ENCODE results near the gene KIF20A. TPM values are rescaled to one million over a fixed set of nuclear protein-coding genes. Genes with fewer than 3 reads are reported as not detected.

The KIF20A gene
- total RNA-seq, 1 experiment from 2014 or later, result 88.6 TPM

- Histone ChIP-seq H3K4me3 (no peak overlapping the region), H3K4me2 (no peak overlapping the region), H3F3A (ENCODE audit: insufficient read depth, low read depth) (no peaks in the 10 kb centered on the region), H3K27me3 (ENCODE audit: insufficient read depth, low read depth) (no peaks in the 10 kb centered on the region), H3K27ac (no peak overlapping the region), H3K36me3 (ENCODE audit: low read depth) (peaks cover 27% of the 10 kb centered on the region; the same call in 1 of the 2 replicates), H3K9me3 (ENCODE audit: insufficient read depth, low read depth) (no peaks in the 10 kb centered on the region), H4K20me1 (ENCODE audit: insufficient read depth) (0 out of 2 replicates have a peak, but pooled peaks cover 3% of the 10 kb centered on the region), H2AFZ (no peak overlapping the region), H3K79me2 (ENCODE audit: low read depth) (peaks cover 31% of the 10 kb centered on the region), H3K9me2 (ENCODE audit: insufficient read depth) (no peaks in the 10 kb centered on the region), H3K4me1 (replicated peaks; ENCODE audit: insufficient read depth) (peaks cover 10% of the 10 kb centered on the region)
- intact Hi-C loops (cut with micrococcal nuclease; ENCODE audit: unreplicated experiment), result loop anchor here (10.0 kb wide), 1 partner anchor 362 kb away; the partner anchor contains the start of gene ETF1
- CTCF ChIA-PET, result no interaction called here
- POLR2A ChIA-PET (ENCODE audit: unreplicated experiment), result no interaction called here
- no TSS peak for BruUV-seq (replicated peaks)
- no peak for DNase-seq
- TF ChIP-seq, protein P1, sequence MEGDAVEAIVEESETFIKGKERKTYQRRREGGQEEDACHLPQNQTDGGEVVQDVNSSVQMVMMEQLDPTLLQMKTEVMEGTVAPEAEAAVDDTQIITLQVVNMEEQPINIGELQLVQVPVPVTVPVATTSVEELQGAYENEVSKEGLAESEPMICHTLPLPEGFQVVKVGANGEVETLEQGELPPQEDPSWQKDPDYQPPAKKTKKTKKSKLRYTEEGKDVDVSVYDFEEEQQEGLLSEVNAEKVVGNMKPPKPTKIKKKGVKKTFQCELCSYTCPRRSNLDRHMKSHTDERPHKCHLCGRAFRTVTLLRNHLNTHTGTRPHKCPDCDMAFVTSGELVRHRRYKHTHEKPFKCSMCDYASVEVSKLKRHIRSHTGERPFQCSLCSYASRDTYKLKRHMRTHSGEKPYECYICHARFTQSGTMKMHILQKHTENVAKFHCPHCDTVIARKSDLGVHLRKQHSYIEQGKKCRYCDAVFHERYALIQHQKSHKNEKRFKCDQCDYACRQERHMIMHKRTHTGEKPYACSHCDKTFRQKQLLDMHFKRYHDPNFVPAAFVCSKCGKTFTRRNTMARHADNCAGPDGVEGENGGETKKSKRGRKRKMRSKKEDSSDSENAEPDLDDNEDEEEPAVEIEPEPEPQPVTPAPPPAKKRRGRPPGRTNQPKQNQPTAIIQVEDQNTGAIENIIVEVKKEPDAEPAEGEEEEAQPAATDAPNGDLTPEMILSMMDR (conservative IDR thresholded peaks at IDR 0.05), result no peak
- TF ChIP-seq EZH2 (IDR thresholded peaks at IDR 0.05; ENCODE audit: low read depth), result no peak
Measured at GRCh38 chr5:138182808-138183207, 3.9 kb downstream of the KIF20A start.

GRCh38 chr5:138186002-138186447, 7.1 kb downstream of the KIF20A start:
- intact Hi-C loops (cut with micrococcal nuclease; ENCODE audit: unreplicated experiment), result loop anchor here (10.0 kb wide), 1 partner anchor 359 kb away; the partner anchor contains the start of gene ETF1

DNA sequence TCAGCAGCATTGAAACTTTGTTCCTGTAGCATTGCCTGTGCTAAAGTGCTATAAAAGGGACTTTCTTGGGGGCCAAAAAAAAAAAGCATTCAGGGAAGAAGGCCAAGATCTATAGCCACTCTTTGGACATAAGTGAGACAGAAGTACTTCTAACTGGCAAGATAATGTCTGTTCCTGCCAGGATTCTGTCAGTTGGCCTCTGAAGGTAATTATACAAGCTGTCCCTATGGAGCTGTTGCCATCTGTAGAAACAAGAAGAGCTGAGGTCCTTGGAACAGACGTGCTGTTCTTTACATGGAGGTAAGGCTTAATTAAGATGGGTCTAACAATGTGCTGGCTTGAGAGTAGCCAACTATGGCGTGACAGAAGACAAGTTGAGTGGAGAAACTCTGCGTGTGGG, 9.7 kb downstream of the KIF20A start:
- Histone ChIP-seq H3K4me2 (no peak overlapping the region), H4K20me1 (ENCODE audit: insufficient read depth) (no peaks in the 10 kb centered on the region), H3K27me3 (ENCODE audit: insufficient read depth, low read depth) (no peaks in the 10 kb centered on the region), H3K4me3 (no peak overlapping the region), H3K79me2 (ENCODE audit: low read depth) (no peaks in the 10 kb centered on the region), H3F3A (ENCODE audit: insufficient read depth, low read depth) (peaks cover 9% of the 10 kb centered on the region; the same call in 1 of the 2 replicates), H3K4me1 (replicated peaks; ENCODE audit: insufficient read depth) (no peaks in the 10 kb centered on the region), H3K9me3 (ENCODE audit: insufficient read depth, low read depth) (no peaks in the 10 kb centered on the region), H2AFZ (no peak overlapping the region), H3K27ac (no peak overlapping the region), H3K36me3 (ENCODE audit: low read depth) (peaks cover 45% of the 10 kb centered on the region; the same call in 1 of the 2 replicates), H3K9me2 (ENCODE audit: insufficient read depth) (no peaks in the 10 kb centered on the region)
- DNase-seq, result no peak
- ChIA-PET POLR2A (ENCODE audit: unreplicated experiment) (interaction anchor here (0.6 to 0.7 kb wide), 2 partner anchors 55 to 794 kb away, joined by 5 to 15 read pairs; no protein-coding TSS in a partner anchor), CTCF (no interaction called here)
- intact Hi-C loops (cut with micrococcal nuclease; ENCODE audit: unreplicated experiment), result loop anchor here (10.0 kb wide), 1 partner anchor 356 kb away; the partner anchor contains the start of gene ETF1
- BruUV-seq (replicated peaks), result no TSS peak
- no peak for TF ChIP-seq EZH2 (IDR thresholded peaks at IDR 0.05; ENCODE audit: low read depth)
- TF ChIP-seq, protein P1 (conservative IDR thresholded peaks at IDR 0.05), result no peak

More at GRCh38 chr5:138186002-138186447, 7.1 kb downstream of the KIF20A start:
- Histone ChIP-seq H3K9me3 (ENCODE audit: insufficient read depth, low read depth) (no peaks in the 10 kb centered on the region), H3K4me1 (replicated peaks; ENCODE audit: insufficient read depth) (no peaks in the 10 kb centered on the region), H4K20me1 (ENCODE audit: insufficient read depth) (no peaks in the 10 kb centered on the region), H3K4me2 (no peak overlapping the region), H3K27me3 (ENCODE audit: insufficient read depth, low read depth) (no peaks in the 10 kb centered on the region), H3K4me3 (no peak overlapping the region), H3K9me2 (ENCODE audit: insufficient read depth) (no peaks in the 10 kb centered on the region), H2AFZ (no peak overlapping the region), H3K27ac (no peak overlapping the region), H3F3A (ENCODE audit: insufficient read depth, low read depth) (peaks cover 9% of the 10 kb centered on the region; the same call in 1 of the 2 replicates), H3K36me3 (ENCODE audit: low read depth) (peaks cover 32% of the 10 kb centered on the region; the same call in 1 of the 2 replicates), H3K79me2 (ENCODE audit: low read depth) (peaks cover 6% of the 10 kb centered on the region)
- POLR2A ChIA-PET (ENCODE audit: unreplicated experiment), result no interaction called here
- TF ChIP-seq EZH2 (IDR thresholded peaks at IDR 0.05; ENCODE audit: low read depth), result no peak
- TF ChIP-seq, protein P1 (conservative IDR thresholded peaks at IDR 0.05), result no peak
- BruUV-seq (replicated peaks), result no TSS peak
- DNase-seq, result no peak
- CTCF ChIA-PET, result no interaction called here
